Stimulated activated memory B cell treated with anti-CD40 and anti-IgM and Interleukin-4, amounts not matched to agents 10 μg/mL and 1 μg/mL and 100 μg/mL, for 72 hours (primary cell): Measurements from ENCODE around the gene NECAP2.
"Not testable (repeated sequence)": the region's sequence is repeated elsewhere in the genome, so short reads cannot be mapped to it uniquely, and the experiment has no call there.

ENCODE experiments used
- ATAC-seq: fragments of 150-1000 bp; cut with Tn5 transposase; 2 replicates; pipeline ENCODE4 v1.10.0; 2021
- H3K27ac Mint-ChIP-seq: one replicate; pipeline ENCODE4 v1.8.0; 2022; ENCODE audit warnings: mild to moderate bottlenecking, mixed read lengths
- H3K27me3 Mint-ChIP-seq: one replicate; pipeline ENCODE4 v1.8.0; 2022; ENCODE audit warnings: mixed read lengths
- H3K36me3 Mint-ChIP-seq: one replicate; pipeline ENCODE4 v1.8.0; 2022; ENCODE audit warnings: mixed read lengths
- H3K4me1 Mint-ChIP-seq: one replicate; pipeline ENCODE4 v1.8.0; 2022; ENCODE audit warnings: mixed read lengths
- H3K4me3 Mint-ChIP-seq: one replicate; pipeline ENCODE4 v1.8.0; 2022; ENCODE audit warnings: mild to moderate bottlenecking, moderate library complexity, mixed read lengths
- H3K9me3 Mint-ChIP-seq: one replicate; pipeline ENCODE4 v1.8.0; 2022; ENCODE audit warnings: mixed read lengths

NECAP2 gene

GRCh38 chr1:16492937-16493336, 52.4 kb downstream of the NECAP2 start:
- H3K4me3 Mint-ChIP-seq, H3K4me1 Mint-ChIP-seq, H3K27ac Mint-ChIP-seq, ATAC-seq, H3K9me3 Mint-ChIP-seq, H3K27me3 Mint-ChIP-seq, H3K36me3 Mint-ChIP-seq: not testable (repeated sequence)

- H3K27ac Mint-ChIP-seq, H3K9me3 Mint-ChIP-seq, H3K27me3 Mint-ChIP-seq, H3K36me3 Mint-ChIP-seq, ATAC-seq, H3K4me3 Mint-ChIP-seq: not testable (repeated sequence)
- peaks cover 16% of the 10 kb centered on the region for H3K4me1 Mint-ChIP-seq
Observed at GRCh38 chr1:16493731-16494130, 53.2 kb downstream of the NECAP2 start.

- Mint-ChIP-seq H3K4me3 (peak overlapping the region; percentile 92), H3K4me1 (peaks cover 41% of the 10 kb centered on the region)
- not testable (repeated sequence) for H3K27ac Mint-ChIP-seq, ATAC-seq, H3K36me3 Mint-ChIP-seq, H3K9me3 Mint-ChIP-seq, H3K27me3 Mint-ChIP-seq
Observed at GRCh38 chr1:16497474-16497904, 57.0 kb downstream of the NECAP2 start.

GRCh38 chr1:16498047-16498446, 57.5 kb downstream of the NECAP2 start:
- H3K4me3 Mint-ChIP-seq = peak overlapping the region; percentile 92
- not testable (repeated sequence) for H3K27me3 Mint-ChIP-seq, H3K9me3 Mint-ChIP-seq, ATAC-seq, H3K36me3 Mint-ChIP-seq
- H3K27ac Mint-ChIP-seq = peak overlapping the region; percentile 79
- peaks cover 41% of the 10 kb centered on the region for H3K4me1 Mint-ChIP-seq

DNA sequence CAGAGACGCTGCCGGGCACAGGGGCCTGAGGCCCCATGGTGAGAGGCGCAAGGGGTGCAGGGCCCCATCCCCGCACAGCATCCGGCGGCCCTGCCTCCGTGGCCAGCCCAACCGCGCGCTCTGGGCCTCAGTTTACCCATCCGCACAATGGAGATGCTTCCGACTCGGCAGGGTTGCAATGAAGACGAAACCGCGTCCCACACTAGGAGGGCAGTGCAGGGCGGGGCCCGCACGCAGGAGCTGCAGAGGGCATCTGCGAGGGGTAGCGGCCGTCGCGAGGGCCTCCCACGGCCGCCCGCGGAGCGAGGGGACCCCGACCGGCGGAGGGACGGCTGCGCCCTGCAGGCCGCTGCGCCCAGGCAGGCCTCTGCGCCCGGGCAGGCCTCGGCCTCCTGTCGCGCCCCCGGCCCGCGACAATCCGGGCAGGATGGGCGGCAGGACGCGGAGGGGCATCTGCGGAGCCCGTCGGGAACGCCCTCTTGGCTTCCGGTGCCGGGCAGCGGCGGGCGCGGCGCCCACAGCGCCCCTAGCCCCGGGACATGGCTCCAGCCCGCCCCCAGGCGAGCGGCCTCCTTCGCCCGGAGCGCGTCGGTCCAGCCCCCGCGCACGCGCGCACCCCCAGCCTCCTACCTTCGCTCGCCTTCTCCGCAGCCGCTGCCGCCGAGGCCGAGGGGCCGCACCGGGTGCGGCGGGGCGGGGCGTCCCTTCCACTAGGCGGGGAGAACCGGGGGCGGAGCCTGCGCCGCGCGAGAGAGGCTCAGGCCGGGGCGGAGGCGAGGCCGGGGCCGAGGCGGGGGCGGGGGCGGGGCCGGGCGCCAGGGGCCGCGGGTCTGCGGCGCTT, 58.3 kb downstream of the NECAP2 start:
- Mint-ChIP-seq H3K27ac (peak overlapping the region; percentile 79), H3K4me3 (peak overlapping the region; percentile 92), H3K4me1 (peaks cover 41% of the 10 kb centered on the region), H3K9me3 (no peaks in the 10 kb centered on the region), H3K36me3 (no peaks in the 10 kb centered on the region), H3K27me3 (no peaks in the 10 kb centered on the region)
- ATAC-seq = peak; percentile 95

- Mint-ChIP-seq H3K4me3 (peak overlapping the region; percentile 92), H3K4me1 (peaks cover 41% of the 10 kb centered on the region)
- H3K9me3 Mint-ChIP-seq, H3K27me3 Mint-ChIP-seq, H3K27ac Mint-ChIP-seq, H3K36me3 Mint-ChIP-seq: not testable (repeated sequence)
- ATAC-seq = peak; percentile 2
Observed at GRCh38 chr1:16500466-16500865, 59.9 kb downstream of the NECAP2 start.

GRCh38 chr1:16500975-16501374, 60.5 kb downstream of the NECAP2 start:
- not testable (repeated sequence) for H3K27me3 Mint-ChIP-seq, H3K27ac Mint-ChIP-seq, H3K36me3 Mint-ChIP-seq, ATAC-seq, H3K9me3 Mint-ChIP-seq, H3K4me3 Mint-ChIP-seq
- peaks cover 41% of the 10 kb centered on the region for H3K4me1 Mint-ChIP-seq

DNA sequence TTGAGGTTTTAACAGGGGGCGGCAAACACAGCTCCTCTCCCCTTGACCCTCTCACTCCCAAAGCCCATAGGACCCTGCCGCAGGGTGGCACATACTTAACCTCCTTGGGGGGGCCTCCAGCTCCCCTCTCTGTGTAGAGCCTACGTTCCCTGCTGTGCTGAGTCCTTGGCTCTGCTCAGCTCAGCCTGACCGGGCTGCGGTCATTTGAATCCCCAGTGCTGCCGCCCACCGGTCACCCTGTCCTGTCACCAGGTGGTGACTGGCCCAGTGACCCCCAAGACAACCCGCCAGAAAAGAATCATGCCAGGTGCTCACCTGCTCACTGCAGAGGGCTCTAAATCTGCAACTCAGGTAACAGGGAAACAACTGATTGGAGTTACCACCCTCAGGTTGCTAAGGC, 60.9 kb downstream of the NECAP2 start:
- peaks cover 41% of the 10 kb centered on the region for H3K4me1 Mint-ChIP-seq
- H3K27me3 Mint-ChIP-seq, H3K36me3 Mint-ChIP-seq, H3K9me3 Mint-ChIP-seq, ATAC-seq, H3K27ac Mint-ChIP-seq: not testable (repeated sequence)
- peak overlapping the region; percentile 10 for H3K4me3 Mint-ChIP-seq

GRCh38 chr1:16503494-16503893, 63.0 kb downstream of the NECAP2 start:
- H3K27ac Mint-ChIP-seq = no peak overlapping the region
- H3K27me3 Mint-ChIP-seq = no peaks in the 10 kb centered on the region
- no peaks in the 10 kb centered on the region for H3K9me3 Mint-ChIP-seq
- no peak overlapping the region for H3K4me3 Mint-ChIP-seq
- no peak for ATAC-seq
- H3K36me3 Mint-ChIP-seq = no peaks in the 10 kb centered on the region
- peaks cover 27% of the 10 kb centered on the region for H3K4me1 Mint-ChIP-seq

DNA sequence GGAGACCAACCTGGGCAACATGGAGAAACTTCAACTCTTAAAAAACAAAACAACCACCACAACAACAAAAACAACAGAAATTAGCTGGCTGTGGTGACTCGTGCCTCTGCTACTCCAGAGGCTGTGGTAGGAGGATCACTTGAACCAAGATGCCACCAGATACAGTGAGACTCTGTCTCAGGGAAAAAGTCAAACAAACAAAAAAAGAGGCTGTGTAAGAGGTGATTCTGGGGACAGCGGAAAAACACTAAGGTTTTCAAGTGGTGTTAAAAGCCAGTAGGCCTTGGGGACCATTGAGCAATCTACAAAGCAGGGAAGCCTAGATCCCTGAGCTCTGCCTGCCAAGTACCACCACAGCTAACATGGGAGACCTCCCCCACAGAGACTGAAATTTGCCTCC, 65.3 kb downstream of the NECAP2 start:
- H3K36me3 Mint-ChIP-seq, H3K27me3 Mint-ChIP-seq, H3K4me3 Mint-ChIP-seq, H3K4me1 Mint-ChIP-seq, H3K27ac Mint-ChIP-seq, ATAC-seq, H3K9me3 Mint-ChIP-seq: not testable (repeated sequence)

DNA sequence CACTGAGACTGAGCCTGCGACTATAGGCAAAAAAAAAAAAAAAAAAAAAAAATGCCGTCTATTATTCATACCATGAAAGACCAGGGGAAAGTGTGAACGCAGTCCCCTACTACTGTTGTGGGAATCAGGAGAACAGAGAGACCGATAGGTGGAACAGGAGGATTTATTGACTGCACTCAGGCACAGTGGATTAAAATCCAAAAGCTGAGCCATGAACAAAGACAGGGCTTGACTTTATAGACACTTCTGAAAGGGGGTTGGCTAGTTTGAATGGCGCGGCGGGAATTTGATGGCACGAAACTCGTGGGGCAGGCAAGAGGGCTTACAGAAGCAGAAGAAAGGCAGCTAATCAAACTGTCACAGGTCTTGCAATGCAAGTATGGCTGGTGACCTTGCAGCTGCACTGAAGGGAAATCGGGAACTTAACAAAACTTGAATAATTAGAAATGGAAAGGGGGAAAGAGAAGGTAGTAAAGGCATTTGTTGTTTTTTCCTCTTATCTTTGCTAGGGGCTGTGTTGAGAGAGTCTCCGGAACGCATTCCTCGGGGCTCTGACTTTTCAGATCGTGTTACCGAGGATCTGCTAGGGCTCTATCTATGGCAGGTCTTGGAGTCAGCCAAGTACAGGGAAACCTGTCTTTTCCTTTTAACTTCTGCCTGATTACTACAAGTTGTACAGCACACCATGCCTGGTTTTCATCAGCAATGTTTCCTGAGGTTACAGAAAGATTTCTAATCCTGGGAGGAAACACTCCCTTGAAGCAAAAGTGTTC, 66.0 kb downstream of the NECAP2 start:
- not testable (repeated sequence) for H3K4me3 Mint-ChIP-seq, H3K27ac Mint-ChIP-seq, H3K4me1 Mint-ChIP-seq, H3K9me3 Mint-ChIP-seq, ATAC-seq, H3K27me3 Mint-ChIP-seq, H3K36me3 Mint-ChIP-seq

DNA sequence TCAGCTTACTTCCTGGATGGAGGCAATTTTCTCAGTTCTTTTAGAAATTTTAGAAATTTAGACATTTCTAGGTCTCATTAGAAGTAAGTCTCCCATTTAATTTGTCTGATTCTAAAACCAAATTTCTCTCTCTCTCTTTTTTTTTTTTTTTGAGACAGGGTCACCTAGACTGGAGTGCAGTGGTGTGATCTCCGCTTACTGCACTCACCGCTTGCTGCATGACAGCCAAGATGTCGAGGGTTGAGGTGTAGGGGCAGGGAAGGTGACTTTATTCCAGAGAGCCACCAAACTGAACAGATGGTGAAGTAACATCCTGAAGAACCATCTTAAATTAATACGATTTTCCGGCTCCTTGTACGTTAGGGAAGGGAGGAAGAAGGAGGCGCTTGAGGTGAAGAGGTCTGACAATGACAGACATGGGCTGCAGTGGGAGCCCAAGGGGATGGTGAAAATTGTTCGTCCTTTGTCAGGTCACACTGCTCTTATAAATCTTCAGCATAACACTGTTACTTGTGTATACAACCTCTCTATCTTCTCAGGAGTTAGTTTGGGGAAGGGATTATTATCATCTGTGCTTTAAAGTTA, 68.4 kb downstream of the NECAP2 start:
- H3K9me3 Mint-ChIP-seq, H3K27ac Mint-ChIP-seq, H3K36me3 Mint-ChIP-seq, H3K4me1 Mint-ChIP-seq, ATAC-seq, H3K27me3 Mint-ChIP-seq, H3K4me3 Mint-ChIP-seq: not testable (repeated sequence)
